ENCODE data around the gene RAB36.

GRCh38 chr22:23127788-23128187 is 17.5 kb upstream of the RAB36 start:
- TF ChIP-seq RAD21 (IDR thresholded peaks at IDR 0.05) (no peak), FOXA1 (IDR thresholded peaks at IDR 0.05) (no peak), YY1 (IDR thresholded peaks at IDR 0.05) (no peak), CTCF (IDR thresholded peaks at IDR 0.05; ENCODE audit: low read depth, low read length, missing input control) (no peak), EGR1 (IDR thresholded peaks at IDR 0.05; ENCODE audit: low read depth in 2 of 2) (no peak), SP1 (IDR thresholded peaks at IDR 0.05) (no peak)

All from liver (tissue), 3 donors.